DND-41 (cell line): ENCODE data around the gene SUPT20H.

Experiments
- ATAC-seq: fragments of 200-7000 bp; cut with Tn5 transposase; 3 replicates; pipeline ENCODE4 v1.9.1; 2021; ENCODE audit warnings: low read depth; ENCODE audit not compliant: insufficient read depth
- DNase-seq: peaks from one replicate; pipeline ENCODE4 v3.0.0-alpha.2; 2020
- H2AFZ ChIP-seq: 2 replicates; pipeline ENCODE4 v1.6.0; 2012; ENCODE audit warnings: low read depth, low read length
- H3K27ac ChIP-seq: 2 replicates; pipeline ENCODE4 v1.5.1; 2012; ENCODE audit warnings: low read length, inconsistent platforms
- H3K27me3 ChIP-seq: fragments of 200-600 bp; sonication (generic); 2 replicates; pipeline ENCODE4 v1.6.0; 2012; ENCODE audit warnings: low read length, mild to moderate bottlenecking, inconsistent platforms; ENCODE audit not compliant: insufficient read depth, poor library complexity
- H3K36me3 ChIP-seq: 2 replicates; pipeline ENCODE4 v1.5.1; 2012; ENCODE audit warnings: low read length, inconsistent platforms; ENCODE audit not compliant: insufficient read depth
- H3K4me1 ChIP-seq: 2 replicates; pipeline ENCODE4 v1.5.1; 2012; ENCODE audit warnings: mild to moderate bottlenecking, low read length; ENCODE audit not compliant: insufficient read depth
- H3K4me2 ChIP-seq: 2 replicates; pipeline ENCODE4 v1.6.0; 2012; ENCODE audit warnings: mild to moderate bottlenecking, moderate library complexity, low read length, inconsistent platforms; ENCODE audit not compliant: insufficient read depth
- H3K4me3 ChIP-seq, 2 experiments: fragments of 200-600 bp in 1 of 2; shearing (Covaris generic) in 1 of 2; 2 replicates each; pipeline ENCODE4 v1.5.1; 2012 to 2016; ENCODE audit warnings: inconsistent platforms in 2 of 2, low read length in 2 of 2, mild to moderate bottlenecking in 2 of 2, low read depth in 1 of 2, moderate library complexity in 1 of 2
- H3K79me2 ChIP-seq: 2 replicates; pipeline ENCODE4 v1.6.0; 2012; ENCODE audit warnings: low read length, inconsistent platforms; ENCODE audit not compliant: insufficient read depth
- H3K9ac ChIP-seq: 2 replicates; pipeline ENCODE4 v1.6.0; 2012; ENCODE audit warnings: low read depth, mild to moderate bottlenecking, inconsistent platforms, low read length, moderate library complexity
- H3K9me3 ChIP-seq: 2 replicates; pipeline ENCODE4 v1.5.1; 2012; ENCODE audit warnings: low read length, moderate library complexity, mild to moderate bottlenecking, inconsistent platforms; ENCODE audit not compliant: insufficient read depth, severe bottlenecking
- H4K20me1 ChIP-seq: 2 replicates; pipeline ENCODE4 v1.6.0; 2012; ENCODE audit warnings: low read length; ENCODE audit not compliant: insufficient read depth
- EZH2 ChIP-seq: IDR thresholded peaks from 3 replicates; pipeline ENCODE4 v1.6.1; 2012; ENCODE audit warnings: borderline replicate concordance, low read depth, mild to moderate bottlenecking, moderate library complexity, low read length, inconsistent platforms; ENCODE audit not compliant: severe bottlenecking
- TF ChIP-seq, protein P1 (sequence below): IDR thresholded peaks from 2 replicates; pipeline ENCODE4 v1.5.1; 2012; ENCODE audit warnings: borderline replicate concordance, low read length, moderate library complexity, mild to moderate bottlenecking; ENCODE audit not compliant: poor library complexity, severe bottlenecking; ENCODE audit errors: extremely low read depth

The SUPT20H gene

DNA sequence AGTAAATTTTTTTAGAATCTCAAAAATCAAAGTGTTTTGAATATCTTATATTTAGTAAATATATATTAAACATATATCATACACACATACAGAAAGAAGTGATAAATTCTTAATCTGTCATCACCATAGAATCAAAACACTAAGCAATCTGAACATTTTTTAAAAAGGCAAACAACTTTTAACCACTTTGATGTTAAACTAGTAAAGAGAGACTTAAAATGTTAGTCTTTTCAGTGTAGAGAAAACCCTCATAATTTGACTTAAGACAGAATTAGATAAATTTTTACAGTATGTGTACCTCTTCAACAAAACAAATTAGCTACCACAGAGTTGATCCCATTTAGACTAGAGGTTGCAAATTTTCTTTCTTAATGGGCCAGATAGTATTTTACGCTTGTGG, 13.4 kb downstream of the SUPT20H start:
- H4K20me1 ChIP-seq, result peaks cover 4% of the 10 kb centered on the region; the same call in 1 of the 2 replicates
- H3K9ac ChIP-seq, result no peak overlapping the region
- H3K27ac ChIP-seq, result no peak overlapping the region
- no peak for ATAC-seq
- H3K9me3 ChIP-seq, result no peaks in the 10 kb centered on the region
- TF ChIP-seq EZH2, result no peak
- TF ChIP-seq, protein P1, sequence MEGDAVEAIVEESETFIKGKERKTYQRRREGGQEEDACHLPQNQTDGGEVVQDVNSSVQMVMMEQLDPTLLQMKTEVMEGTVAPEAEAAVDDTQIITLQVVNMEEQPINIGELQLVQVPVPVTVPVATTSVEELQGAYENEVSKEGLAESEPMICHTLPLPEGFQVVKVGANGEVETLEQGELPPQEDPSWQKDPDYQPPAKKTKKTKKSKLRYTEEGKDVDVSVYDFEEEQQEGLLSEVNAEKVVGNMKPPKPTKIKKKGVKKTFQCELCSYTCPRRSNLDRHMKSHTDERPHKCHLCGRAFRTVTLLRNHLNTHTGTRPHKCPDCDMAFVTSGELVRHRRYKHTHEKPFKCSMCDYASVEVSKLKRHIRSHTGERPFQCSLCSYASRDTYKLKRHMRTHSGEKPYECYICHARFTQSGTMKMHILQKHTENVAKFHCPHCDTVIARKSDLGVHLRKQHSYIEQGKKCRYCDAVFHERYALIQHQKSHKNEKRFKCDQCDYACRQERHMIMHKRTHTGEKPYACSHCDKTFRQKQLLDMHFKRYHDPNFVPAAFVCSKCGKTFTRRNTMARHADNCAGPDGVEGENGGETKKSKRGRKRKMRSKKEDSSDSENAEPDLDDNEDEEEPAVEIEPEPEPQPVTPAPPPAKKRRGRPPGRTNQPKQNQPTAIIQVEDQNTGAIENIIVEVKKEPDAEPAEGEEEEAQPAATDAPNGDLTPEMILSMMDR, result no peak
- DNase-seq, result no peak
- no peak overlapping the region for H2AFZ ChIP-seq
- peaks cover 31% of the 10 kb centered on the region for H3K79me2 ChIP-seq
- H3K4me1 ChIP-seq, result no peaks in the 10 kb centered on the region
- no peak overlapping the region for H3K4me2 ChIP-seq
- no peak overlapping the region for H3K4me3 ChIP-seq
- peaks cover 71% of the 10 kb centered on the region for H3K36me3 ChIP-seq
- H3K27me3 ChIP-seq, result no peaks in the 10 kb centered on the region

DNA sequence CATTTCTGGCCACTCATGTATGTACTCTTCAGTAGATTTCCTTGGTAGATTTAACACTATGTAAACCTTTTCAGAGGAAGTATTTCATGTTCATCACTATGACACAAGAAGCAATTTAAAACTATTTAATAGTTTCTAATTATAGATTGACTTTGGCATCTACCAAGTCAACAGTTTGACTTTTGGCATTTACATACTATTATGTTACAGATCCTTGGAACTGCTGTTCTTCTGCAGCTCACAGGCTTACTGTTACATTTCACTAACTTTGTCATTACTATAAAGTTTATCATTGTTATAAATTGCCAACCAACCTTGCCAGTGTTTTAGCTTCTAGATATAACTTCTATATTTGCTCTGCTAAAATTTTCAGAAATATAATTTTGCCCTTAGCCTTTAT, 18.7 kb downstream of the SUPT20H start:
- Histone ChIP-seq H3K36me3 (peaks cover 92% of the 10 kb centered on the region), H3K4me2 (no peak overlapping the region), H3K4me3 (no peak overlapping the region), H3K27me3 (no peaks in the 10 kb centered on the region), H2AFZ (no peak overlapping the region), H3K9ac (no peak overlapping the region), H3K79me2 (no peaks in the 10 kb centered on the region), H3K9me3 (no peaks in the 10 kb centered on the region), H4K20me1 (no peaks in the 10 kb centered on the region), H3K27ac (no peak overlapping the region), H3K4me1 (no peaks in the 10 kb centered on the region)
- no peak for ATAC-seq
- no peak for DNase-seq
- TF ChIP-seq EZH2, result no peak
- TF ChIP-seq, protein P1, result no peak

DNA sequence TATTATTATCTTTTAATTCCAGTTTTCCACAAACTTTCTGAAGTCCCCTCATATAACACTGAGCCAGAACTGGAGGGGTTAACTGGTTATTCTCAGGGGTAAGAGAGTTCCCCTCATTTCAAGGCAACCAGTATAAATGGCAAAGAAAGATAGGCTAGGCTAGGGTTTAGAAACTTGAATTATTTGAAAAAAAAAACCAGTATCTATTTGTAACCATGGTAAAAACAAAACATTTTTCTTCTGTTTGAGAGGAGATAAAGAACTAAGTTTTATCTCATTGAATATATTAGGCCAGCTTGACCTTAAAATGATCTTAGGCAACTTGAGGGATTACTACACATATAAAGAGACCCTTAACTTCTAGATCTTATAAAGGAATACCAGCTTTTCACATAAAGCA, 19.6 kb downstream of the SUPT20H start:
- Histone ChIP-seq H3K4me2 (no peak overlapping the region), H3K27me3 (no peaks in the 10 kb centered on the region), H3K9ac (no peak overlapping the region), H4K20me1 (no peaks in the 10 kb centered on the region), H3K36me3 (peaks cover 96% of the 10 kb centered on the region), H3K79me2 (no peaks in the 10 kb centered on the region), H3K4me3 (no peak overlapping the region), H3K27ac (no peak overlapping the region), H3K4me1 (no peaks in the 10 kb centered on the region), H3K9me3 (peaks cover 4% of the 10 kb centered on the region), H2AFZ (no peak overlapping the region)
- ATAC-seq, result no peak
- TF ChIP-seq, protein P1, result no peak
- no peak for TF ChIP-seq EZH2
- no peak for DNase-seq

DNA sequence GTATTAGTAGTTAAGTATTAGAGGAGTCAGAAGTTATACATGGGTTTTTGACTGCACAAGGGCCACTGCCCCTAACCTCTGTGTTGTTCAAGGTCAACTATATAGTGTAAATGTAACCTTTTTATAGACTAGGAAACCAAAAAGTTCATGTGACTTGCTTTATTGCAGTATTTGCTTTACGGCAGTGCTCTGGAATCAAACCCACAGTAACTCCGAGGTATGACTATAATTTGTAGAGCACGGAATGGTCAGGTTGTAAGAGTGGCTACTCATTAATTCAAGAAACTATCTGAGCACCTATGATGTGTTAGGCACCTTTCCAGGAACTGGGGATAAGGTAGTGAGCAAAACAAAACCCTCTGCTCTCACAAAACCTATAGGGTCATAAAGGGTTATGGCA, 22.2 kb downstream of the SUPT20H start:
- Histone ChIP-seq H3K36me3 (peaks cover 96% of the 10 kb centered on the region), H3K9ac (no peak overlapping the region), H3K27ac (no peak overlapping the region), H3K9me3 (peaks cover 4% of the 10 kb centered on the region), H3K4me2 (no peak overlapping the region), H3K4me3 (no peak overlapping the region), H4K20me1 (no peaks in the 10 kb centered on the region), H3K4me1 (no peaks in the 10 kb centered on the region), H3K27me3 (no peaks in the 10 kb centered on the region), H3K79me2 (no peaks in the 10 kb centered on the region), H2AFZ (no peak overlapping the region)
- ATAC-seq (no peak), DNase-seq (no peak)
- TF ChIP-seq, protein P1, result no peak
- no peak for TF ChIP-seq EZH2
